GM21381 (cell line): ENCODE results near the gene CCDC7.
"Not testable (repeated sequence)": the region's sequence is repeated elsewhere in the genome, so short reads cannot be mapped to it uniquely, and the experiment has no call there.

Experiments
- ATAC-seq: cut with Tn5 transposase; IDR thresholded peaks from one replicate; pipeline ENCODE4 v1.9.1; 2021; ENCODE audit warnings: mild to moderate bottlenecking, moderate library complexity; ENCODE audit not compliant: unreplicated experiment

The CCDC7 gene

GRCh38 chr10:32446536-32447406 lies 831 bp downstream of the CCDC7 start:
- peak; percentile 5 for ATAC-seq

- no peak for ATAC-seq
These were observed 8.2 kb downstream of the CCDC7 start for GRCh38 chr10:32454148-32454547.

GRCh38 chr10:32459051-32459698 lies 13.2 kb downstream of the CCDC7 start:
- no peak for ATAC-seq

- ATAC-seq = no peak
These were observed 15.3 kb downstream of the CCDC7 start for GRCh38 chr10:32461203-32461602.

- no peak for ATAC-seq
These were observed 25.3 kb downstream of the CCDC7 start for GRCh38 chr10:32471232-32471631.

- ATAC-seq = no peak
These were observed 31.6 kb downstream of the CCDC7 start for GRCh38 chr10:32477499-32477898.

- ATAC-seq = no peak
These were observed 35.7 kb downstream of the CCDC7 start for GRCh38 chr10:32481606-32482005.

GRCh38 chr10:32483019-32483502 lies 37.1 kb downstream of the CCDC7 start:
- ATAC-seq = not testable (repeated sequence)

- not testable (repeated sequence) for ATAC-seq
These were observed 42.1 kb downstream of the CCDC7 start for GRCh38 chr10:32488038-32488437.

- no peak for ATAC-seq
These were observed 43.2 kb downstream of the CCDC7 start for GRCh38 chr10:32489158-32489557.

- no peak for ATAC-seq
These were observed 44.0 kb downstream of the CCDC7 start for GRCh38 chr10:32489901-32490300.

- not testable (repeated sequence) for ATAC-seq
These were observed 48.6 kb downstream of the CCDC7 start for GRCh38 chr10:32494562-32494961.

- not testable (repeated sequence) for ATAC-seq
These were observed 54.2 kb downstream of the CCDC7 start for GRCh38 chr10:32500136-32500535.

- ATAC-seq = no peak
These were observed 56.0 kb downstream of the CCDC7 start for GRCh38 chr10:32501906-32502305.

GRCh38 chr10:32505762-32506420 lies 60.0 kb downstream of the CCDC7 start:
- ATAC-seq = not testable (repeated sequence)

GRCh38 chr10:32511599-32511998 lies 65.7 kb downstream of the CCDC7 start:
- no peak for ATAC-seq

- ATAC-seq = no peak
These were observed 70.9 kb downstream of the CCDC7 start for GRCh38 chr10:32516567-32517495.

- no peak for ATAC-seq
These were observed 84.3 kb downstream of the CCDC7 start for GRCh38 chr10:32530231-32530630.

- ATAC-seq = no peak
These were observed 92.3 kb downstream of the CCDC7 start for GRCh38 chr10:32538256-32538655.

- ATAC-seq = no peak
These were observed 94.9 kb downstream of the CCDC7 start for GRCh38 chr10:32540691-32541470.
